ENCODE data around the gene CES3. TPM values are rescaled to one million over a fixed set of nuclear protein-coding genes. Genes with fewer than 3 reads are reported as not detected.

The CES3 gene
- total and polyA plus RNA-seq, 9 of the 15 experiments (the other 6 are each of a cell fraction or from before 2014, with no cell fraction given) = 0.06 to 2.2 (median 0.68) TPM

GRCh38 chr16:66942981-66943380 lies 18.1 kb upstream of the CES3 start (continued):
- TF ChIP-seq RAD51 (IDR thresholded peaks at IDR 0.05; ENCODE audit: borderline replicate concordance, low read depth) = no peak
- TF ChIP-seq GABPB1 (CRISPR knock-in tag; IDR thresholded peaks at IDR 0.05) = no peak
- TF ChIP-seq ZBTB33 (CRISPR knock-in tag; IDR thresholded peaks at IDR 0.05) = no peak

GRCh38 chr16:66943426-66944053 lies 17.5 kb upstream of the CES3 start:
- DNase-seq (ENCODE audit: extremely low read depth in 1 of 4, low spot score in 3 of 4) (no peak), FAIRE-seq (no peak), ATAC-seq (no peak)
- Histone ChIP-seq H4K20me1 (replicated peaks; ENCODE audit: control insufficient read depth, insufficient read depth, low read length) (no peaks in the 10 kb centered on the region), H3K9ac (ENCODE audit: insufficient read depth in 1 of 2, low read depth in 2 of 2, low read length in 2 of 2) (peak overlapping the region in 1 of 2 experiments; percentile 65; a peak in 1 of 4 replicates), H3K4me2 (ENCODE audit: insufficient read depth, low read length) (no peak overlapping the region), H2AFZ (ENCODE audit: low read depth, low read length) (no peak overlapping the region), H3K9me1 (ENCODE audit: control insufficient read depth, insufficient read depth, low read length) (no peaks in the 10 kb centered on the region), H3K36me3 (ENCODE audit: control insufficient read depth, insufficient read depth, low read length) (peaks cover 54% of the 10 kb centered on the region; the same call in 2 of the 3 replicates), H3K27ac (ENCODE audit: extremely low read depth, low read depth, low read length) (no peak overlapping the region), H3K4me3 (no peak overlapping the region), H3K4me1 (replicated peaks in 1 of 2; ENCODE audit: control insufficient read depth in 2 of 2, insufficient read depth in 2 of 2, low read length in 2 of 2) (peaks cover 0 to 12% of the 10 kb centered on the region in 2 experiments; a peak in 1 of 5 replicates), H3K9me3 (replicated peaks; ENCODE audit: control insufficient read depth, insufficient read depth, low read depth, low read length) (no peaks in the 10 kb centered on the region), H3K79me2 (ENCODE audit: control insufficient read depth, insufficient read depth, low read length) (no peaks in the 10 kb centered on the region), H3K27me3 (ENCODE audit: control insufficient read depth in 2 of 2, insufficient read depth in 2 of 2, low read length in 2 of 2) (no peaks in the 10 kb centered on the region)
- ChIA-PET POLR2A (interaction anchor here (0.6 to 1.1 kb wide), 7 partner anchors 9 to 260 kb away, joined by 3 read pairs; no protein-coding TSS in a partner anchor), CTCF (ENCODE audit: low intra/inter-chr PET ratio) (interaction anchor here (1.0 kb wide), 1 partner anchor 166 kb away, joined by 3 read pairs; the partner anchor contains the start of gene PHAF1)
- WGBS (ENCODE audit: insufficient coverage, low coverage, missing lambda C conversion rate) = 89% methylated on average over 15 of the region's 15 CpGs
- TF ChIP-seq RAD51 (IDR thresholded peaks at IDR 0.05; ENCODE audit: borderline replicate concordance, low read depth) (no peak), ZNF3 (CRISPR knock-in tag; IDR thresholded peaks at IDR 0.05) (no peak), RBFOX2 (IDR thresholded peaks at IDR 0.05; ENCODE audit: low read depth, low read length) (peak; percentile 48)
- intact Hi-C loops (cut with micrococcal nuclease) = no loop called here
- in situ Hi-C loops (cut with MboI) = no loop called here
- no TSS peak for BruUV-seq (replicated peaks)

All from K562 (cell line).